GM12874 (cell line): ENCODE measurements around the gene SLC1A1.

Experiments
- CTCF ChIP-seq: IDR thresholded peaks from 2 replicates; pipeline ENCODE4 v1.5.1; 2011; ENCODE audit warnings: low read depth, mild to moderate bottlenecking, control low read depth, low read length, moderate library complexity; ENCODE audit not compliant: insufficient read depth

The SLC1A1 gene

GRCh38 chr9:4514252-4515128 lies 24.2 kb downstream of the SLC1A1 start:
- TF ChIP-seq CTCF = no peak

- TF ChIP-seq CTCF = no peak
Observed at GRCh38 chr9:4515958-4516375, 25.7 kb downstream of the SLC1A1 start.

- no peak for TF ChIP-seq CTCF
Observed at GRCh38 chr9:4517274-4517673, 27.0 kb downstream of the SLC1A1 start.

- TF ChIP-seq CTCF = no peak
Observed at GRCh38 chr9:4519604-4520003, 29.3 kb downstream of the SLC1A1 start.

- no peak for TF ChIP-seq CTCF
Observed at GRCh38 chr9:4520055-4520454, 29.8 kb downstream of the SLC1A1 start.

GRCh38 chr9:4530375-4530774 lies 40.1 kb downstream of the SLC1A1 start:
- no peak for TF ChIP-seq CTCF

GRCh38 chr9:4537581-4537980 lies 47.3 kb downstream of the SLC1A1 start:
- TF ChIP-seq CTCF = no peak
